IMR-90 (cell line): ENCODE data around the gene ELAVL1. TPM values are rescaled to one million over a fixed set of nuclear protein-coding genes. Genes with fewer than 3 reads are reported as not detected.

Experiments
- ATAC-seq: fragments of 200-7000 bp; cut with Tn5 transposase; 2 replicates; pipeline ENCODE4 v1.9.1; 2020; ENCODE audit warnings: low read depth, mild to moderate bottlenecking, moderate library complexity
- BruUV-seq: library from RNA; stranded (reverse); fragments of 400-500 nt; replicated peaks from 2 replicates; lab custom pipeline; 2021; lab: Mats Ljungman, UMichigan
- CTCF ChIA-PET: fragments of 300-600 bp; formaldehyde crosslinking; extraction: SDS; loops from one replicate; lab custom pipeline; 2021; ENCODE audit warnings: antibody characterized with exemption; lab: Yijun Ruan, JAX
- POLR2A ChIA-PET: fragments of 300-600 bp; sonication (Branson Sonifier 250); formaldehyde crosslinking; loops from one replicate; lab custom pipeline; 2022; ENCODE audit warnings: antibody characterized with exemption; ENCODE audit not compliant: unreplicated experiment; lab: Charles Lee
- DNase-seq: peaks from one replicate; pipeline ENCODE4 v3.0.0; 2013
- H2AFZ ChIP-seq: replicated peaks from 2 replicates; pipeline ENCODE3; 2013; ENCODE audit warnings: low read length, mild to moderate bottlenecking; ENCODE audit not compliant: poor library complexity
- H2AK5ac ChIP-seq: 2 replicates; pipeline ENCODE4 v1.6.1; 2013; ENCODE audit warnings: low read depth, low read length, inconsistent platforms
- H2AK9ac ChIP-seq: replicated peaks from 2 replicates; pipeline ENCODE3; 2013; ENCODE audit warnings: mild to moderate bottlenecking, low read depth, low read length, moderate library complexity; ENCODE audit not compliant: poor library complexity
- H2BK120ac ChIP-seq: 2 replicates; pipeline ENCODE4 v1.6.1; 2013; ENCODE audit warnings: low read depth, low read length, inconsistent platforms
- H2BK15ac ChIP-seq: 3 replicates; pipeline ENCODE4 v1.6.1; 2013; ENCODE audit warnings: low read depth, low read length, inconsistent platforms
- H2BK20ac ChIP-seq: 2 replicates; pipeline ENCODE4 v1.6.1; 2013; ENCODE audit warnings: low read depth, mild to moderate bottlenecking, inconsistent platforms, low read length, moderate library complexity
- H2BK5ac ChIP-seq: 2 replicates; pipeline ENCODE4 v1.6.1; 2013; ENCODE audit warnings: mild to moderate bottlenecking, low read depth, low read length, inconsistent platforms; ENCODE audit not compliant: poor library complexity, severe bottlenecking
- H3K14ac ChIP-seq: replicated peaks from 2 replicates; pipeline ENCODE4 v1.6.1; 2013; ENCODE audit warnings: low read depth, low read length, inconsistent platforms
- H3K18ac ChIP-seq: 2 replicates; pipeline ENCODE4 v1.6.1; 2013; ENCODE audit warnings: low read depth, low read length, control low read depth
- H3K23ac ChIP-seq: 2 replicates; pipeline ENCODE4 v1.6.1; 2013; ENCODE audit warnings: low read depth, low read length, inconsistent platforms
- H3K27ac ChIP-seq: 2 replicates; pipeline ENCODE4 v1.5.1; 2013; ENCODE audit warnings: mild to moderate bottlenecking, control low read depth, low read length; ENCODE audit not compliant: insufficient read depth
- H3K27me3 ChIP-seq: 2 replicates; pipeline ENCODE4 v1.6.1; 2013; ENCODE audit warnings: low read length; ENCODE audit not compliant: control insufficient read depth, insufficient read depth
- H3K36me3 ChIP-seq: 2 replicates; pipeline ENCODE4 v1.6.1; 2013; ENCODE audit warnings: low read length, mixed read lengths; ENCODE audit not compliant: control insufficient read depth, insufficient read depth
- H3K4ac ChIP-seq: 2 replicates; pipeline ENCODE4 v1.6.1; 2013; ENCODE audit warnings: low read depth, low read length, inconsistent platforms
- H3K4me1 ChIP-seq: 2 replicates; pipeline ENCODE4 v1.6.1; 2013; ENCODE audit warnings: low read length, mixed read lengths; ENCODE audit not compliant: control insufficient read depth, insufficient read depth
- H3K4me2 ChIP-seq: 2 replicates; pipeline ENCODE4 v1.6.1; 2013; ENCODE audit warnings: low read depth, mild to moderate bottlenecking, control low read depth, low read length, moderate library complexity
- H3K4me3 ChIP-seq: 2 replicates; pipeline ENCODE4 v1.5.1; 2013; ENCODE audit warnings: low read depth, mild to moderate bottlenecking, control low read depth, low read length, moderate library complexity; ENCODE audit not compliant: insufficient read depth
- H3K56ac ChIP-seq: 2 replicates; pipeline ENCODE4 v1.6.1; 2013; ENCODE audit warnings: low read length, inconsistent platforms; ENCODE audit not compliant: insufficient read depth; ENCODE audit errors: extremely low read depth
- H3K79me1 ChIP-seq, 2 experiments: 2 replicates each; pipeline ENCODE4 v1.6.1; 2013; ENCODE audit warnings: low read length in 2 of 2, inconsistent platforms in 1 of 2, low read depth in 1 of 2
- H3K9ac ChIP-seq: 2 replicates; pipeline ENCODE4 v1.6.1; 2013; ENCODE audit warnings: low read depth, low read length, control low read depth
- H3K9me1 ChIP-seq: 2 replicates; pipeline ENCODE4 v1.6.1; 2013; ENCODE audit warnings: low read length, inconsistent platforms; ENCODE audit not compliant: insufficient read depth
- H3K9me3 ChIP-seq: 2 replicates; pipeline ENCODE4 v1.6.1; 2013; ENCODE audit warnings: low read length; ENCODE audit not compliant: control insufficient read depth, insufficient read depth
- H4K20me1 ChIP-seq: 2 replicates; pipeline ENCODE4 v1.6.1; 2013; ENCODE audit warnings: low read length, inconsistent platforms; ENCODE audit not compliant: insufficient read depth
- H4K5ac ChIP-seq: 2 replicates; pipeline ENCODE4 v1.6.1; 2013; ENCODE audit warnings: mild to moderate bottlenecking, low read depth, low read length, control low read depth
- H4K8ac ChIP-seq, 2 experiments: 2 replicates each; pipeline ENCODE4 v1.6.1; 2013; ENCODE audit warnings: low read depth in 2 of 2, low read length in 2 of 2, control low read depth in 1 of 2, inconsistent platforms in 1 of 2
- H4K91ac ChIP-seq: 2 replicates; pipeline ENCODE4 v1.6.1; 2013; ENCODE audit warnings: low read depth, low read length, inconsistent platforms; ENCODE audit not compliant: insufficient read depth
- CEBPB ChIP-seq: IDR thresholded peaks from 2 replicates; pipeline ENCODE4 v1.6.1; 2012; ENCODE audit warnings: low read depth, low read length, improper control_type of control experiment
- FOS ChIP-seq: fragments of 150-350 bp; IDR thresholded peaks from 2 replicates; pipeline ENCODE4 v1.6.1; 2016; ENCODE audit warnings: low read depth, low read length
- POLR2A ChIP-seq: IDR thresholded peaks from 2 replicates; pipeline ENCODE4 v1.6.1; 2012; ENCODE audit warnings: mild to moderate bottlenecking, low read depth, low read length
- SMC3 ChIP-seq: fragments of 150-350 bp; IDR thresholded peaks from 2 replicates; pipeline ENCODE4 v1.6.1; 2016; ENCODE audit warnings: low read depth, mild to moderate bottlenecking, antibody characterized with exemption, low read length, moderate library complexity
- WGBS, 2 experiments: methylation state at CpG; one replicate each; pipeline versions ENCODE4 v1.1.5 to v1.1.7; 2013; ENCODE audit warnings: missing lambda C conversion rate in 2 of 2; ENCODE audit not compliant: insufficient read length in 1 of 2; ENCODE audit errors: extremely low coverage in 2 of 2; 5-methylcytosine and 5-hydroxymethylcytosine counted together
- dilution Hi-C: fragments of 300-500 bp; cut with HindIII; formaldehyde crosslinking; loops from one replicate; pipeline ENCODE4 v1.14.3; 2018; ENCODE audit warnings: low sequenced_read_pairs; ENCODE audit not compliant: unreplicated experiment
- in situ Hi-C: fragments of 300-500 bp; cut with MboI; formaldehyde crosslinking; loops from 3 replicates; pipeline ENCODE4 v1.14.3; 2019; ENCODE audit warnings: low sequenced_read_pairs, inconsistent platforms, mixed read lengths
- intact Hi-C: fragments of 100-400 bp; cut with micrococcal nuclease; formaldehyde crosslinking; loops from 2 replicates; pipeline ENCODE4 v1.10.0; 2022
- polyA plus RNA-seq, 3 experiments: library from polyadenylated mRNA; depleted of rRNA; stranded (reverse); fragments of >200 nt; gene quantifications; 2 replicates each; pipeline ENCODE4 v1.2.3, GENCODE V29; 2012; ENCODE audit warnings: low replicate concordance in 1 of 3
- total RNA-seq: library from RNA; depleted of rRNA; stranded (reverse); fragments of >200 nt; gene quantifications from 2 replicates; pipeline ENCODE4 v1.2.3, GENCODE V29; 2012

ELAVL1 gene
- total and polyA plus RNA-seq, 2 of the 4 experiments (the other 2 are of a cell fraction): 55.6 to 59.0 TPM

DNA sequence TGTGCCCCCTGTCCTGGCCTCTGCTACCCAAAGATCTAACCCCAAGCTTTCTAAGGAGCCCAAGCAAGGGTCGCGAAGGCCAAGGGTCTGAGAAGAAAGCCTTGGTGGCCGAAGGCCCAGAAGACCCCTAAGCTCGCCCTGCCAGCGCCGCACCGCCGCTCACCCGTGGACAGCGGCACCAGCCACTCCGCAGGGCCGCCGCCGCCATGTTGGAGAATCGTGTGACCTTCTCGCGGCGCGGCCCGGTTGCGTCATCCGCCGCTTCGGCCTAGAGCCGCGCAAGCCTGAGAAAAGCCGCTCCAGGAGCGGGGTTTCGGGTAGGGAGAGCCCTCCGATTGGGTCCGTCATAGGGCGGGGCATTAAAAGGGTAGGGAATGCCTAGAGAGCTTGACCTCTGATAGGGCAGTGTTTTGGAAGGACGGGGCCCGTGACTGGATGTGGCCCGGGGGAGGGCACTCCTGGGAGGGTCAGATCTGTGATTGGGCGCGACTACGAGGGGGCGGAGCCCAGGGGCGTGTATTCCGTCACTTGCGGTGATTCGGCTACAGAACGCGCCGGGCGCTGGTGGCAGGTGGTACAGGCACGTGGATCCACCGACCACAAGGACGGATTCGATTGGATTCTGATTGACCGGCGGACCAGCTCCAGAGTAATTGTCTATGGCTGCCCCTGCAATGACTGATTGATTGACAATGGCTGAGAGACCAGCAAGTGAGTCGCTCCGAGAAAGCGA, 61.8 kb downstream of the ELAVL1 start, which contains the start of gene TIMM44 (continued):
- TF ChIP-seq SMC3: no peak
- peak; percentile 91 for TF ChIP-seq POLR2A
- no peak; the same call in 1 of the 2 replicates for TF ChIP-seq FOS
- peak; percentile 99 for TF ChIP-seq CEBPB

GRCh38 chr19:7942981-7943443, 62.4 kb downstream of the ELAVL1 start:
- H3K56ac ChIP-seq: peak overlapping the region; percentile 89
- BruUV-seq: no TSS peak
- ATAC-seq (peak; percentile 23; the same call in 1 of the 2 replicates), DNase-seq (no peak)
- H3K9me1 ChIP-seq: peaks cover 4% of the 10 kb centered on the region; the same call in 1 of the 2 replicates
- TF ChIP-seq SMC3 (no peak), CEBPB (no peak)
- no peak overlapping the region for H2BK15ac ChIP-seq
- peaks cover 14% of the 10 kb centered on the region for H3K36me3 ChIP-seq
- WGBS, 2 experiments: 0% methylated on average over 10 of the region's 33 CpGs; no CpG with 5 or more reads in 1 of the 2 experiments
- peak overlapping the region; percentile 80 for H3K27ac ChIP-seq
- H3K9ac ChIP-seq: peak overlapping the region; percentile 95
- peak overlapping the region; percentile 0; the same call in 1 of the 2 replicates for H3K18ac ChIP-seq
- H2AK9ac ChIP-seq: peak overlapping the region; percentile 94
- peak overlapping the region; percentile 28 for H2BK5ac ChIP-seq
- no peaks in the 10 kb centered on the region for H3K9me3 ChIP-seq
- peak overlapping the region; percentile 77 for H4K91ac ChIP-seq
- peak overlapping the region; percentile 79 for H3K4me2 ChIP-seq
- intact Hi-C loops: loop anchor here (2.0 kb wide), 1 partner anchor 60 kb away; no protein-coding TSS in a partner anchor
- in situ Hi-C loops: loop anchor here (5.0 kb wide), 1 partner anchor 309 kb away; no protein-coding TSS in a partner anchor
- H2AFZ ChIP-seq: peak overlapping the region; percentile 97
- CTCF ChIA-PET: interaction anchor here (0.6 to 1.9 kb wide), 5 partner anchors 12 to 309 kb away, joined by 3 to 6 read pairs (median 5); no protein-coding TSS in a partner anchor
- H2BK120ac ChIP-seq: peak overlapping the region; percentile 13; the same call in 1 of the 2 replicates
- H3K4me3 ChIP-seq: peak overlapping the region; percentile 61
- peak overlapping the region; percentile 91 for H3K23ac ChIP-seq
- H3K4ac ChIP-seq: peak overlapping the region; percentile 88
- POLR2A ChIA-PET: no interaction called here
- H3K27me3 ChIP-seq: no peaks in the 10 kb centered on the region
- peak overlapping the region; percentile 96 for H3K14ac ChIP-seq
- no peak overlapping the region for H2BK20ac ChIP-seq
- no peaks in the 10 kb centered on the region for H3K4me1 ChIP-seq
- peaks cover 11 to 40% of the 10 kb centered on the region in 2 experiments; a peak in 3 of 4 replicates for H3K79me1 ChIP-seq
- dilution Hi-C loops: no loop called here
- H4K20me1 ChIP-seq: no peaks in the 10 kb centered on the region
- H2AK5ac ChIP-seq: peak overlapping the region; percentile 65
- peak overlapping the region; percentile 76 to 86 for H4K8ac ChIP-seq
- H4K5ac ChIP-seq: peak overlapping the region; percentile 27
